Measurements from ENCODE around the gene PHACTR1.

GRCh38 chr6:13184089-13184468 lies 467.5 kb downstream of the PHACTR1 start:
- TF ChIP-seq POLR2A (IDR thresholded peaks at IDR 0.05) (no peak), CTCF (IDR thresholded peaks at IDR 0.05) (no peak)
